Measurements from ENCODE around the gene EPG5. TPM values are rescaled to one million over a fixed set of nuclear protein-coding genes. Genes with fewer than 3 reads are reported as not detected.

EPG5 gene
- total and polyA plus RNA-seq, 2 donors (not counting 3 experiments of a cell fraction or from before 2014, with no cell fraction given), result 16.7 to 25.6 TPM

- H3K4me1 ChIP-seq (ENCODE audit: control insufficient read depth, extremely low read depth, insufficient read depth, low read length), result no peaks in the 10 kb centered on the region
- no peak overlapping the region for H3K9ac ChIP-seq (replicated peaks; ENCODE audit: extremely low read depth, insufficient read depth, low read length)
- BruUV-seq (replicated peaks), result no TSS peak
- no peaks in the 10 kb centered on the region for H3K27me3 ChIP-seq (ENCODE audit: control insufficient read depth in 2 of 2, insufficient read depth in 2 of 2, low read length in 2 of 2)
- H4K20me1 ChIP-seq (replicated peaks; ENCODE audit: control insufficient read depth, extremely low read depth, insufficient read depth, low read length), result no peaks in the 10 kb centered on the region
- no peaks in the 10 kb centered on the region for H3K79me2 ChIP-seq (ENCODE audit: control insufficient read depth, insufficient read depth, low read length)
- H3K9me3 ChIP-seq (replicated peaks; ENCODE audit: control insufficient read depth, insufficient read depth, low read length), result no peaks in the 10 kb centered on the region
- CTCF ChIA-PET, result interaction anchor here (1.4 to 11.5 kb wide), 2 partner anchors 19 to 213 kb away, joined by 4 to 86 read pairs; no protein-coding TSS in a partner anchor
- POLR2A ChIA-PET, result interaction anchor here (0.6 kb wide), 1 partner anchor 237 kb away, joined by 3 read pairs; no protein-coding TSS in a partner anchor
- H3K36me3 ChIP-seq (ENCODE audit: control insufficient read depth in 2 of 2, extremely low read depth in 1 of 2, insufficient read depth in 2 of 2, low read length in 2 of 2), result peaks cover 8 to 13% of the 10 kb centered on the region in 2 experiments
- H3K4me3 ChIP-seq (replicated peaks in 1 of 3; ENCODE audit: insufficient read depth in 1 of 3, low read depth in 1 of 3, low read length in 3 of 3), result no peak overlapping the region
- dilution Hi-C loops (cut with MboI; ENCODE audit: extremely low pct_ligation_motif_present, low sequenced_read_pairs), result no loop called here
- no peak for TF ChIP-seq CTCF (IDR thresholded peaks at IDR 0.05; ENCODE audit: extremely low read depth in 1 of 2, insufficient read depth in 1 of 2, low read depth in 1 of 2, low read length in 2 of 2)
- DNase-seq (ENCODE audit: low read depth, low spot score), result no peak
- no peak for FAIRE-seq
- H3K9me1 ChIP-seq (replicated peaks; ENCODE audit: control insufficient read depth, extremely low read depth, insufficient read depth, low read length), result no peaks in the 10 kb centered on the region
- no peak overlapping the region for H3K27ac ChIP-seq (ENCODE audit: insufficient read depth, low read depth, low read length)
- no peak overlapping the region for H2AFZ ChIP-seq (ENCODE audit: low read depth, low read length)
- intact Hi-C loops (cut with micrococcal nuclease), result no loop called here
- H3K4me2 ChIP-seq (ENCODE audit: insufficient read depth, low read length), result no peak overlapping the region
These were observed 106.6 kb downstream of the EPG5 start for GRCh38 chr18:45860492-45860891.

DNA sequence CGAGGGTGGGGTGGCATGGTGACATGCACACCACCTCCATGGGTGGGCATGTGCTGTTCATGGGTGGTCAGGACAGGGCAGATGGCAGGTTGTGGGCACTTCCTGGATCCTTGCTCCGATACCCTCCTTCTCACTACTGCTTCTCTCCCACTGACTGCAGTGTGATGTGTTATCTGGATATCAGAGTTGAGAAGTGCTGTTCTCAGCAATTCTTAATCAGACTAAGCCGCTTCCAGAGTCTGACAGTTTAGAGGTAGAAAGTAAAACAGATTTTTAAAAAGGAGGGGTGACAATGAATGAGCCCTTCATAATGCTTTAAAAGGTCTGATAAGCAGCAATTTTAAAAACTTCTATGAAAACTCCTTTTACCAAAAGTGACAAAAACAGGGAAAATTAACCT lies 107.8 kb downstream of the EPG5 start:
- FAIRE-seq (no peak), DNase-seq (ENCODE audit: low read depth, low spot score) (no peak)
- no peaks in the 10 kb centered on the region for H3K9me3 ChIP-seq (replicated peaks; ENCODE audit: control insufficient read depth, insufficient read depth, low read length)
- dilution Hi-C loops (cut with MboI; ENCODE audit: extremely low pct_ligation_motif_present, low sequenced_read_pairs) (no loop called here), intact Hi-C loops (cut with micrococcal nuclease) (no loop called here)
- no peaks in the 10 kb centered on the region for H3K4me1 ChIP-seq (ENCODE audit: control insufficient read depth, extremely low read depth, insufficient read depth, low read length)
- TF ChIP-seq POLR2A (IDR thresholded peaks at IDR 0.05; ENCODE audit: low read depth, low read length), result no peak
- no peak for TF ChIP-seq JUN (IDR thresholded peaks at IDR 0.05; ENCODE audit: borderline replicate concordance, insufficient read depth, insufficient read length, low read depth)
- no peak for TF ChIP-seq MYC (IDR thresholded peaks at IDR 0.05; ENCODE audit: low read depth, low read length)
- no peak for TF ChIP-seq EZH2 (IDR thresholded peaks at IDR 0.05; ENCODE audit: borderline replicate concordance, low read depth, low read length, severe bottlenecking)
- H4K20me1 ChIP-seq (replicated peaks; ENCODE audit: control insufficient read depth, extremely low read depth, insufficient read depth, low read length), result no peaks in the 10 kb centered on the region
- H2AFZ ChIP-seq (ENCODE audit: low read depth, low read length), result no peak overlapping the region
- H3K9ac ChIP-seq (replicated peaks; ENCODE audit: extremely low read depth, insufficient read depth, low read length), result no peak overlapping the region
- no peaks in the 10 kb centered on the region for H3K27me3 ChIP-seq (ENCODE audit: control insufficient read depth in 2 of 2, insufficient read depth in 2 of 2, low read length in 2 of 2)
- H3K9me1 ChIP-seq (replicated peaks; ENCODE audit: control insufficient read depth, extremely low read depth, insufficient read depth, low read length), result no peaks in the 10 kb centered on the region
- H3K36me3 ChIP-seq (ENCODE audit: control insufficient read depth in 2 of 2, extremely low read depth in 1 of 2, insufficient read depth in 2 of 2, low read length in 2 of 2), result peaks cover 4 to 9% of the 10 kb centered on the region in 2 experiments
- H3K4me2 ChIP-seq (ENCODE audit: insufficient read depth, low read length), result no peak overlapping the region
- H3K27ac ChIP-seq (ENCODE audit: insufficient read depth, low read depth, low read length), result no peak overlapping the region
- no peak overlapping the region for H3K4me3 ChIP-seq (replicated peaks in 1 of 3; ENCODE audit: insufficient read depth in 1 of 3, low read depth in 1 of 3, low read length in 3 of 3)
- no peaks in the 10 kb centered on the region for H3K79me2 ChIP-seq (ENCODE audit: control insufficient read depth, insufficient read depth, low read length)
- ChIA-PET CTCF (interaction anchor here (1.1 kb wide), 1 partner anchor 136 kb away, joined by 5 read pairs; the partner anchor contains the start of gene SLC14A1), POLR2A (no interaction called here)
- no TSS peak for BruUV-seq (replicated peaks)
